T1000 (cell line): ENCODE data around the gene GRIK5.

Experiments
- DNase-seq: peaks from one replicate; lab custom pipeline; 2025; ENCODE audit warnings: mixed read lengths; lab: John Stamatoyannopoulos, UW

GRIK5 gene

GRCh38 chr19:42095814-42096230 lies 25.8 kb upstream of the GRIK5 start:
- DNase-seq, result no peak

- no peak for DNase-seq
Observed at GRCh38 chr19:42095142-42095813, 25.3 kb upstream of the GRIK5 start.

GRCh38 chr19:42093926-42094325 lies 23.9 kb upstream of the GRIK5 start:
- no peak for DNase-seq

- DNase-seq, result no peak
Observed at GRCh38 chr19:42093505-42093904, 23.5 kb upstream of the GRIK5 start.

GRCh38 chr19:42092350-42092749 lies 22.3 kb upstream of the GRIK5 start:
- DNase-seq, result no peak

- no peak for DNase-seq
Observed at GRCh38 chr19:42091742-42092141, 21.7 kb upstream of the GRIK5 start.

GRCh38 chr19:42091300-42091699 lies 21.3 kb upstream of the GRIK5 start:
- DNase-seq, result no peak

- no peak for DNase-seq
Observed at GRCh38 chr19:42090672-42091071, 20.7 kb upstream of the GRIK5 start.

- DNase-seq, result no peak
Observed at GRCh38 chr19:42089772-42090171, 19.8 kb upstream of the GRIK5 start.

- DNase-seq, result no peak
Observed at GRCh38 chr19:42089191-42089750, 19.3 kb upstream of the GRIK5 start.

GRCh38 chr19:42088471-42089190 lies 18.6 kb upstream of the GRIK5 start:
- DNase-seq, result no peak

- DNase-seq, result no peak
Observed at GRCh38 chr19:42086770-42087550, 17.0 kb upstream of the GRIK5 start.

GRCh38 chr19:42086188-42086736 lies 16.3 kb upstream of the GRIK5 start:
- DNase-seq, result no peak

GRCh38 chr19:42083537-42083936 lies 13.5 kb upstream of the GRIK5 start:
- no peak for DNase-seq

GRCh38 chr19:42081584-42082203 lies 11.7 kb upstream of the GRIK5 start:
- no peak for DNase-seq

- DNase-seq, result no peak
Observed at GRCh38 chr19:42080764-42081375, 10.9 kb upstream of the GRIK5 start.

- DNase-seq, result no peak
Observed at GRCh38 chr19:42079886-42080763, 10.1 kb upstream of the GRIK5 start.

- no peak for DNase-seq
Observed at GRCh38 chr19:42079276-42079669, 9.3 kb upstream of the GRIK5 start.

- DNase-seq, result no peak
Observed at GRCh38 chr19:42078538-42079275, 8.7 kb upstream of the GRIK5 start.

- DNase-seq, result no peak
Observed at GRCh38 chr19:42078058-42078457, 8.1 kb upstream of the GRIK5 start.
